HG02678 (cell line): ENCODE data around the gene ST3GAL6.
"Not testable (repeated sequence)": the region's sequence is repeated elsewhere in the genome, so short reads cannot be mapped to it uniquely, and the experiment has no call there.

Experiments
- ATAC-seq: cut with Tn5 transposase; IDR thresholded peaks from one replicate; pipeline ENCODE4 v1.9.1; 2021; ENCODE audit warnings: mild to moderate bottlenecking, moderate library complexity; ENCODE audit not compliant: unreplicated experiment

The ST3GAL6 gene

GRCh38 chr3:98799479-98799878, 36.3 kb downstream of the ST3GAL6 start:
- no peak for ATAC-seq

DNA sequence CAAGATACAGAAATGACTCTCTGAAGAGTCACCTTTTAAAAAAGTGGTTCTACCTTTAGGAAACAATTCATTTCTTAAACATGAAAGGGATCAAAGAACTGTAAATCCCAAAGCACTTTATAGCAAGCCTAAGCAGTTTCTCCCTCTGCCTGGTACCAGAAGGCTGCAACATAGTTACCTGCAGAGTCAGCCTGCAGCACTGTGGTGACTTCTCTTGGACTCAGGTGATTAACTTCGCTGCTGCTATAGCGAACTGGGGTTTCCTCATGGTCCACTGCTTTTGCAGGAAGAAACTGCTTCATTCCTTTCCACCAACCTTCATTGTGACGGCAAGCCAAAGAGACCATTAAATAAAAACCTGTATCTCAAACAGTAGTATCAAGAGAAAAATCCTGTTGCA, 37.3 kb downstream of the ST3GAL6 start:
- ATAC-seq = no peak

DNA sequence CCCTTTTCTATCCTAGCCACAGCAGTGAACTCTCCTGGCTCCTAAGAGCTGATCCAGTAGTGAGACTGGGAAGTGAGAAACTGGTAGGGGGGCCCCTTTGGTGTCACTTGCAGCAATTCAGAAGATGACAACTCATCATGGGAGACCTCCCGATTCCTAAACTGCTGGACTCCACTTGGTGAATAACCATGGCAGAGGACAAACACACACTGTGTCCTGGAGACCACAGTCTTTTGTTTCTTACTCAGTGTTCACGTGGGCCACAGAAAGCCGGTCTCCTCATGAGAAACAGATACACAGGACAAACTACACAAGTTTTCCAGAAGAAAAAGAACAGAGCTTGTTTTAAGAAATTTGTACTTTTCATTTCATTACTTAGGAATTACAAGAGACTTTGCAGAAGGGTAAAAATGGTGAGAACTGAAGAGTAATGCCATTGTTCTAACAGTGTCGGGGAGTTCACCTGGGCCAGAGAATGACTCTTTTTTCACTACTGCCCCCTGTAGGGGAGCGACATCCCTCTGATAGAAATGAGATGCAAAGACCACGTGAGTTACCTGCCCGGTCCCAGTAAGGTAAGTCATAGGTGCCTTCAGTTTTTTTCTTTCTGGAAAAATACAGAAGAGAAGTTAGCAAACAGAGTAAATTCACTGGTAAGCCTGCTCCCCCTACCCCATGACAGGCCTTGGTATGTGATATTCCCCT, 38.1 kb downstream of the ST3GAL6 start:
- no peak for ATAC-seq

DNA sequence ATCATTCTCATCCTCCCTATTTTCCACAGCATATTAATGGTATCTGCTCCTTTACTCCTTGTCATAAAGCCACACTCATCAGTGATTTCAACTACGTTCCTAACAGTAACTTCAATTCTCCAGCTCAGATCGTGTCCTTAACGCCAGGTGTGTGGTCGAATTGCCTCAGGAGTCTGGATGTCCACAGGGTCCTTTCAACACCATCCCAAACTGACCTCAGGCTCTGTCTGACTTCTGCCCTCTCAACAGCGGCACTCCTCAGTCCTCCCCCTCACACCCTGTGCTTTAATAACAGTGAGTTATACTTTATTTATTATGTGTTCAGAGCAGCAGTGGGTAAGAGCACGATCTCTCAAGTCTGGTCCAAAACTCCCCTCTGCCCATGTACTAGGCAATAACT, 42.4 kb downstream of the ST3GAL6 start:
- ATAC-seq = no peak

- no peak for ATAC-seq
Measured at GRCh38 chr3:98806521-98806920, 43.4 kb downstream of the ST3GAL6 start.

DNA sequence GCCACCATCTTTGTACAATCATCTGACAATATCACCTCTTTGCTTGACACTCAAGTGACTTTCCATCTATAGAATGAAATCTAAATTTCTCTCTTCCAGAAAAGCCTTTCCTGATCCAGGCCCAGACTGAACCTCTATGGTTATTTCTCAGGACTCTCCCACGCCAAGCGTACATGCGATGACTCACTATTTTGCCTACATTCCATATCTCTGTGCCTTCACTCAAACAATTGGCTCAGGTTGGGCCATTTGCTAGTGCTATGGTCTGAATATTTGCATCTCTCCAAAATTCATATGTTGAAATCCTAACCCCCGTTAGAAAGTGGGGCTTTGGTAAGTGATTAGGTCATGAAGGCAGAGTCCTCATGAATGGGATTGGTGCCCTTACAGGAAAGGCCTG, 43.9 kb downstream of the ST3GAL6 start:
- no peak for ATAC-seq

DNA sequence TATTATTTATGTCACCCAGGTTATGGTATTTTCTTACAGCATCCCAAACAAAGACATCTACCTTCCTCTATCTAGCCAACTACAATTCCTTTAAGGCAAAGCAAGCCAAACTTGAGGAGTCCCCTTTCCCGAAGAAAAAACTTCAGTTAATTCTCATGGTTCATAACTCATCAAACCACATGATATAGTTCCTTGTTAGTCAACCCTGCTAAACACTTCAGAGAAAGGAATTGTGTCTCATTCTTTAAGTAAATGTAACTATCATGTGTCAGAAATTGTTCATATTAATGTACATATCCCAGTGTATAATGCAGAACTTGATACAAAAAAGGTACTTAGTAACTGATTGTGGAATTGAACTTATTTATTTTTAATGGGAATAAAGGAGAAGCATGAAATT, 44.4 kb downstream of the ST3GAL6 start:
- ATAC-seq = no peak

- ATAC-seq = no peak
Measured at GRCh38 chr3:98808071-98808470, 44.9 kb downstream of the ST3GAL6 start.

DNA sequence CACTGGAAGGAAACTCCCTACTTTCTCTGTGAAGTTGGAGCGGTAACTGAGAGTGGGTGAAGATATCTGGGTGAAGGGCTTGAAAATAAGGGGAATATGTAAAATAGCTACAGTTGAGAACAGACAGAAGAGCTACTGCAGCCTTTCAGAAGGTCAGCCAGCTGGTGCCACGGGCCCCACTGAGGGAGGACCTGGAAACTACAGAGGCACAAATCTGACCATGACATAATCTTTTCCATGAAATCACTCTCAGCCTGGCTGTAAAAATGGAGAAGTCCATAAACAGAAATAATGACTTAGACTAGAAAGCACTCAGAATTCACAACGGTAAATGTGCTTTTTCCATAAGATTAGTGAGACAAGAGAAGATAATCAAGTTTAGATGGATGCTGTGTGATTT, 46.4 kb downstream of the ST3GAL6 start:
- no peak for ATAC-seq

DNA sequence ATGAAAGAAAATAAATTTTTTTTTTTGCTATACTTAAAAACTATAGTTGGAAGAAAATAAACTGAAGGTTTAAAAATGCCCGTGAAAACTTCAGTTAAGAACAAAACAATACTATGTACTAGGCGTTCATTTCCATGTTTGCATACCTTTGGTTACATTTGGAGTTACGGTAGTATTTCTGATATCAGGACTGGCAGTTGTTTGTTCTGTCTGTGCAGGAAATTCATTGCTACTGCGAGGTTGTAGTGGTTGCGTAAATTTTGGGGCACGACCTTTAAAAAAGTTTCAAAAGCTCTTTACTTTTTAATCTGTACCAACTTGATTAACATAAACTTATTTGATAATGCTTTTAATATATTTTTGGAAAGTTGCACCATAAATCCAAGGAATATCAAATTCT, 47.9 kb downstream of the ST3GAL6 start:
- no peak for ATAC-seq

GRCh38 chr3:98812851-98813374, 49.8 kb downstream of the ST3GAL6 start:
- ATAC-seq = no peak

- ATAC-seq = no peak
Measured at GRCh38 chr3:98814817-98815420, 51.8 kb downstream of the ST3GAL6 start.

DNA sequence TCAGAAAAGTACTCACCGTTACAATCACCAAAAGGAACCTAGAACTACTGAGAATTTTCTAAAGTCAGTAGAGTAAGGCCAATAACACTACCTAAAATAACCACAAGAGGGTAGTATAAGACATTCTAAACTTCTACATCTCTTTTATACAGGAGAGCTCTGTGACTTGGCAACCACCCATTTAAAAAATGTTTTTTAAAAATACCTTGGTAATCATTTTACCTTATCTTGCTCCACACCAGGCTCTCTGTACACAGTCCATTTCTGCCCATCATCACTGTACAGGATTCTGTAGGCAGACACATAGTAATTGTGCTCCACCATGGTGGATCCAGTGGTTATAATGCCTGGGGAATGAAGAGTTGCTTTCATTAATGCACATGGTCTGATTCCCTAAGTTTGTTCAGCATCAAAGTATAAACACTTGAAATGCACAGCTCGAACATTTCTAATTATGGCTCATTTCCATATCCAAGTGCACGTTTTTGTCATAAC, 54.5 kb downstream of the ST3GAL6 start:
- ATAC-seq = peak; percentile 92

GRCh38 chr3:98821063-98821462, 57.9 kb downstream of the ST3GAL6 start:
- no peak for ATAC-seq

GRCh38 chr3:98823791-98824190, 60.7 kb downstream of the ST3GAL6 start:
- no peak for ATAC-seq

GRCh38 chr3:98824256-98824655, 61.1 kb downstream of the ST3GAL6 start:
- ATAC-seq = no peak

DNA sequence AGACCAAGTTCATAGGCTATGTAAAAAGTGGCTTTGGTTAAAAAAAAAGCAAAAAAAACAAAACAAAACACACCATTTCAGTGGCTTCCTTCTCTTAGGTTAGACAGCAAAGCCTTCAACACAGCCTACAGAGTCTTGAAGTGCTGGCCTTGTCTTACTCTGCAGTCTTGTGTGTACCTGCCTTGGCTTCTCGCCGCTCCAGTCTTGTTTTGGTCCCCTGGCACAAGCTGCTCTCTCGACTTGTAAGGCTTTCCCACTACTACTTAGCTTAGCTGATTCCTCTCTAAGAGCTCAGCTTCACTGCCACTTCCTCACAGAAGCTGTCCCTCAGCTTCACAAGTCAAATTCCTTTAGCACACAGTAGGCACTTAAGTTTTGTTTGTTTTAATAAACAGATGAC, 63.0 kb downstream of the ST3GAL6 start:
- ATAC-seq = no peak

- ATAC-seq = no peak
Measured at GRCh38 chr3:98827221-98827920, 64.2 kb downstream of the ST3GAL6 start.

DNA sequence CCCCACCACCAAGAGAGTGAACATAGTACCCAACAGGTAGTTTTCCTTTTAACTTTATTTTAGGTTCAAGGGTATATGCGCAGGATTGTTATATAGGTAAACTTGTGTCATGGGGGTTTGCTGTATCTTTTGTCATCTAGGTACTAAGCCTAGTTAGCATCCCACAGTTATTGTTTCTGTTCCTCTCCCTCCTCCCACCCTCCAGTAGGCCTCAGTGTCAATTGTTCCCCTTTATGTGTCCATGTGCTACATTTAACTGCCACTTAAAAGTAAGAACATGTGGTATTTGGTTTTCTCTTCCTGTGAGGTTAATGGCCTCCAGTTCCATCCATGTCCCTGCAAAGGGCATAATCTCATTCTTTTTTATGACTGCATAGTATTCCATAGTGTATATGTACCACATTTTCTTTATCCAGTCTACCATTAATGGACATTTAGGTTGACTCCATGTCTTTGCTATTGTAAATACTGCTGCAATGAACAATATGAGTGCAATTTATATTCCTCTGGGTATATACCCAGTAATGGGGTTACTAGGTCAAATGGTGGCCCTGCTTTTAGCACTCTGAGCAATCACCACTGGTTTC, 66.2 kb downstream of the ST3GAL6 start:
- ATAC-seq = no peak

DNA sequence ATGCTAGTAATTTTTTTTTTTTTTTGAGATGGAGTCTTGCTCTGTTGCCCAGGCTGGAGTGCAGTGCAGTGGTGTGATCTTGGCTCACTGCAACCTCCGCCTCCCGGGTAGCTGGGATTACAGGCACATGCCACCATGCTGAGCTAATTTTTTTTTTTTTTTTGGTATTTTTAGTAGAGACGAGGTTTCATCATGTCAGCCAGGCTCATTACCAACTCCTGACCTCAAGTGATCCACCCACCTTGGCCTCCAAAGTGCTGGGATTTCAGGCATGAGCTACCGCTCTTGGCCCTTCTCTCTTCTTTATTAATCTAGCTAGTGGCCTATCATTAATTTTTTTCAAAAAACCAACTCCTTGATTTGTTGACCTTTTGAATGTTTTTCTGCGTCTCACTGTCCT, 67.9 kb downstream of the ST3GAL6 start:
- ATAC-seq = not testable (repeated sequence)

DNA sequence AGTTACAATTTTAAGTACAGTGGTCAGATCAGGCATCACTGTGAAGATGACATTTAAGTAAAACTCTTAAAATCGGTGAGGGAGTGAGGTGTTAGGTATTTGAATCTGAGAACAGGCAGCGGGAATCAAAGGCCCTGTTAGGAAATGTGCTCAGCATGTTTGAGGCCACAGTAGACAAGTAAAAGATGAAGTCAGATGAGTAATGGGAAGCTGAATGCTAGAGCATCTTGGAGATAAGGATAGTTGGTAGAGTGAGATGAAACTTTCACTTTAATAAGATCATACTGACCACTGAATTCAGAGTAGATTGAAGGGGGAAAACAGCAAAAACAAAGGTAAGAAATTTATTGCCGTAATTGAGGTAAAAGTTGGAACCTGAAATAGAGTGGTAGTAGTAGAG, 76.7 kb downstream of the ST3GAL6 start:
- ATAC-seq = no peak
